Common myeloid progenitor, CD34-positive (primary cell): ENCODE data around the gene CYB561.
"Not testable (repeated sequence)": the region's sequence is repeated elsewhere in the genome, so short reads cannot be mapped to it uniquely, and the experiment has no call there.

ENCODE experiments used
- CTCF ChIA-PET: fragments of 350-600 bp; sonication (Branson Sonifier 250); formaldehyde crosslinking; loops from one replicate; lab custom pipeline; 2021; ENCODE audit warnings: antibody characterized with exemption; lab: Charles Lee
- POLR2A ChIA-PET: fragments of 350-600 bp; sonication (Branson Sonifier 250); formaldehyde crosslinking; loops from one replicate; lab custom pipeline; 2021; ENCODE audit warnings: antibody characterized with exemption; lab: Charles Lee
- DNase-seq, 3 donors: peaks; one replicate each; pipeline versions ENCODE4 v3.0.0 to v3.0.0-alpha.2; 2013
- H3K27ac ChIP-seq, 2 experiments: 1 replicate in 1 of 2; 2 replicates in 1 of 2; pipeline ENCODE4 v1.7.0; 2013; ENCODE audit warnings: inconsistent platforms in 2 of 2, low read length in 2 of 2, mild to moderate bottlenecking in 2 of 2, low read depth in 1 of 2, moderate library complexity in 1 of 2; ENCODE audit not compliant: severe bottlenecking in 2 of 2, insufficient read depth in 1 of 2, poor library complexity in 1 of 2
- H3K27me3 ChIP-seq, 5 experiments: replicated peaks in 2 of 5; 1 replicate in 3 of 5; 2 replicates in 2 of 5; pipeline versions ENCODE4 v1.6.1 to v1.7.0; 2013; ENCODE audit warnings: low read length in 4 of 5, mild to moderate bottlenecking in 2 of 5, moderate library complexity in 2 of 5, inconsistent platforms in 1 of 5; ENCODE audit not compliant: insufficient read depth in 5 of 5, control insufficient read depth in 4 of 5
- H3K36me3 ChIP-seq, 4 experiments: 1 replicate in 2 of 4; 2 replicates in 2 of 4; pipeline versions ENCODE4 v1.6.1 to v1.7.0; 2013; ENCODE audit warnings: low read length in 3 of 4, control low read depth in 1 of 4, mild to moderate bottlenecking in 1 of 4; ENCODE audit not compliant: control insufficient read depth in 4 of 4, insufficient read depth in 4 of 4
- H3K4me1 ChIP-seq, 4 experiments: 1 replicate in 3 of 4; 2 replicates in 1 of 4; pipeline versions ENCODE4 v1.6.1 to v1.7.1; 2013; ENCODE audit warnings: low read length in 3 of 4, mild to moderate bottlenecking in 3 of 4, control low read depth in 1 of 4, inconsistent platforms in 1 of 4, moderate library complexity in 1 of 4; ENCODE audit not compliant: control insufficient read depth in 4 of 4, insufficient read depth in 4 of 4; ENCODE audit errors: control extremely low read depth in 1 of 4
- H3K4me3 ChIP-seq, 7 experiments: 1 replicate in 4 of 7; 2 replicates in 3 of 7; pipeline versions ENCODE4 v1.5.1 to v1.7.0; 2013; ENCODE audit warnings: mild to moderate bottlenecking in 7 of 7, low read length in 6 of 7, moderate library complexity in 6 of 7, inconsistent platforms in 2 of 7, low read depth in 2 of 7, control low read depth in 1 of 7; ENCODE audit not compliant: insufficient read depth in 4 of 7, control insufficient read depth in 1 of 7; ENCODE audit errors: extremely low read depth in 1 of 7
- H3K9me3 ChIP-seq, 5 experiments: 1 replicate in 4 of 5; 2 replicates in 1 of 5; pipeline versions ENCODE4 v1.6.1 to v1.7.1; 2013; ENCODE audit warnings: low read length in 4 of 5, mild to moderate bottlenecking in 2 of 5, inconsistent platforms in 1 of 5, low read depth in 1 of 5, moderate library complexity in 1 of 5; ENCODE audit not compliant: control insufficient read depth in 4 of 5, insufficient read depth in 2 of 5; ENCODE audit errors: control extremely low read depth in 1 of 5
- WGBS: methylation state at CpG from one replicate; pipeline ENCODE4 v1.1.5; 2013; ENCODE audit not compliant: insufficient coverage; 5-methylcytosine and 5-hydroxymethylcytosine counted together

Gene CYB561

DNA sequence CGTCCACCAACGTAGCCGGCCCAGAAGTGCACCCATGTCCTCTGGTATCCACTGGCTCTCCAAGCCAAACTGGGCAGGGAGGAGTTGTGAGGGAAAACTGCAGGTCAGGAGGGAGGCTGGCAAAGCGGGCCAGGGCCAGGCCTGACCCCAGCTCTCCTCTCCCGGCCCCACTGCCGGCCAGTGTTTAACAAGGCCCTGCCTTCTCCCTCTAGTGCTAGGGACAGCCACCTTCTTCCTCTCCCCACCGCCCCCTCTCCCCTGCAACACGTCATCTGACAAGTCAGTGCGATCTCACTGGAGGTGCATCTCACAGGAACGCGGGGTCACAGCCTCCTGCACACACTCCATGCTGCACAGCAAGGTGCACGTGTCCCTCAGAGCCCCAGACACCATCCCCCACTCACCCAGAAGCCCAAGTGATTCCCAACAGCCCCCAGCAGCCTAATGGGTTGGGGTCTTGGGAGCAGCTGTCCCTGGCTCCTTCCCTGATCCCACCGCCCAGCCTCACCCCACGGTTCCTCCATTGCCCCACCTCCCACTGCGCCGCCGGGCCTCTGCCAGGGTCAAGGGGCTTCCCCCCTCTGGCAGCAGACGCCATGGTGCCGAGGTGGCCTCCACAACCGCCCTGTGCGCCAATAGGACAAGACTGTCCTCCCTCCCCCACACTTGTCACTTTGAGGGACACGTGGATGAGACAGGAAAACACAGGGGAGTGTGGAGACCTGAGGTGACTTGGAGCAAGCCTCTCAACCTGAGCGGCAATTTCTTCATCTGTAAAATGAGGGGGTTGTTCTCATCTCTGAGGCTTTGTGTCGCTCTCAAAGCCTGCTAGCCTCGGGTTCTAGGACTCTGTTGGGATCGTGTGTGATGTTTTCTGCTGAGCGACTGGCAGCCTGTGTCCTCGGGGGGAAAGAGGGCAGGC, 29.6 kb upstream of the CYB561 start:
- H3K27ac ChIP-seq, result no peak overlapping the region
- H3K4me1 ChIP-seq, result peaks cover 0 to 30% (median 28%) of the 10 kb centered on the region in 4 experiments
- ChIA-PET POLR2A (interaction anchor here (1.0 to 3.7 kb wide), 5 partner anchors 21 to 48 kb away, joined by 3 to 28 read pairs (median 8); partner anchors contain the start of gene CYB561), CTCF (interaction anchor here (8.8 to 13.8 kb wide), 2 partner anchors 23 to 41 kb away, joined by 53 to 562 read pairs; partner anchors contain the start of gene CYB561)
- no peak for DNase-seq
- no peaks in the 10 kb centered on the region for H3K9me3 ChIP-seq
- H3K36me3 ChIP-seq, result peaks cover 0 to 5% (median 0%) of the 10 kb centered on the region in 4 experiments
- peak overlapping the region in 3 of 7 experiments; percentile 58 to 76 (median 70) for H3K4me3 ChIP-seq
- WGBS, result 79% methylated on average over 25 of the region's 28 CpGs
- H3K27me3 ChIP-seq, result peaks cover 0 to 10% (median 0%) of the 10 kb centered on the region in 5 experiments

DNA sequence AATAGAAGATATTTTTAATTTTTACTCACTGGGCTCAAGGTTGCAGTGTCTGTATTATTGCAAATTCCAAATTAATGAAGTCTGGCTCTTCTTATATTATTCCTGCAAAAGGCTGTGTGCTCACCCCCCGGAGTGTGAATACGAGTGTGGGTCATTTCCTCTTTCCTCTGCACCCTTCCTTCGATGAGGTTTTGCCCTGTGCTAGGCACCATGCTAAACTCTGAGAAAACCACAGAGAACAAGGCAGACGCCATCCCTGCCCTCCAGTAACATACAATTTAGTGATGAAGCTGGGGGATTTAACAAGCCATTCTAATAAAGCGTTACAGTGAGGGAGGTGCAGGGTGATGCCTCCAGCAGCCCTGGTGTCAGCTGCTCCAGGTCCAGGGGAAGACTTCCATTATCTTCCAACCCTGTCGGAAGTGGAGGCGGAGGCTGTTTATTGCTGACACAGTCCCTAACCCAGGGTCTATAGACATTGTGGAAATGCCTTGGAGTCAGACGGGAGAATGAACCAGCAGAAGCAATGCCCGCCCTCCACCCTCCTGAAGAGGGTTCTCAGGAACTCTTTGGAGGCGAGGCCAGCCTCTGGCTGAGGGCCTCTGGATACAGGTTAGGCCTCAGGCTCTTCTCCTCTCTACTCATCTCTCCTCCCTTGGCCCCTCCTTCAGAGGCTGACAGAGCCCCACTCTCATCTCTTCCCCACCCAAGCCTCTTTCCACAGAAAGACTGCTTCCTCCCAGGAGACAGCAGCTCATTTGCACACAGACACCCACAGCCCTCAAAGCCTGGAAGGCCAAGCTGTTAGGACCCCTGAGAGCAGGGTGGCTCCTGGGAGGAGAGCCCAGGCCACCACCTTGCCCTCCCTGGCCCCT, 28.7 kb upstream of the CYB561 start:
- Histone ChIP-seq H3K4me1 (peaks cover 0 to 30% (median 27%) of the 10 kb centered on the region in 4 experiments), H3K4me3 (no peak overlapping the region), H3K27ac (no peak overlapping the region), H3K9me3 (no peaks in the 10 kb centered on the region), H3K27me3 (peaks cover 0 to 10% (median 0%) of the 10 kb centered on the region in 5 experiments), H3K36me3 (no peaks in the 10 kb centered on the region)
- no peak for DNase-seq
- ChIA-PET POLR2A (interaction anchor here (0.6 kb wide), 1 partner anchor 55 kb away, joined by 3 read pairs; no protein-coding TSS in a partner anchor), CTCF (interaction anchor here (8.8 to 13.8 kb wide), 2 partner anchors 22 to 40 kb away, joined by 53 to 562 read pairs; partner anchors contain the start of gene CYB561)
- WGBS, result 77% methylated on average over 8 of the region's 10 CpGs

DNA sequence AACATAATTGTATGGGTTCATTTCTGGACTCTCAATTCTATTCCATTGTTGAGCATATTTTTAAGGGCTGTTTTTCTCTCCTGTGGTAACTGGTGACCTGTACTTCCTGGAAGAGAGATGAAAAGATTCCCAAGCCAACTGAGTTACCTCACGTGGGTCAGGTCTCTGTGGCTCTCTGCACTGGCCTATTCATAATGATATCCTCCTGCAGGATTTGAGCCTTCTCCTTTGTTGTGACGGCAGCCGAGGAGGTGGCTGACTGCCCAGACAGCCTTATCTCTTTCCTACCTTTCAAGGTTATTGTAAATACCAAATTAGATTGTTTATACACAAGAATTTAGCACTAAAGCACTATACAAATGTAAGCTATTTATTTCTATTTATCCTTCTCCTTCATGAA, 28.1 kb upstream of the CYB561 start:
- Histone ChIP-seq H3K4me1 (peaks cover 0 to 30% (median 27%) of the 10 kb centered on the region in 4 experiments), H3K27me3 (peaks cover 0 to 10% (median 0%) of the 10 kb centered on the region in 5 experiments), H3K36me3 (no peaks in the 10 kb centered on the region), H3K9me3 (no peaks in the 10 kb centered on the region), H3K27ac (no peak overlapping the region), H3K4me3 (no peak overlapping the region)
- ChIA-PET POLR2A (no interaction called here), CTCF (interaction anchor here (8.8 to 13.8 kb wide), 2 partner anchors 22 to 39 kb away, joined by 53 to 562 read pairs; partner anchors contain the start of gene CYB561)
- WGBS, result 29% methylated on average over 1 of the region's 3 CpGs
- no peak for DNase-seq

DNA sequence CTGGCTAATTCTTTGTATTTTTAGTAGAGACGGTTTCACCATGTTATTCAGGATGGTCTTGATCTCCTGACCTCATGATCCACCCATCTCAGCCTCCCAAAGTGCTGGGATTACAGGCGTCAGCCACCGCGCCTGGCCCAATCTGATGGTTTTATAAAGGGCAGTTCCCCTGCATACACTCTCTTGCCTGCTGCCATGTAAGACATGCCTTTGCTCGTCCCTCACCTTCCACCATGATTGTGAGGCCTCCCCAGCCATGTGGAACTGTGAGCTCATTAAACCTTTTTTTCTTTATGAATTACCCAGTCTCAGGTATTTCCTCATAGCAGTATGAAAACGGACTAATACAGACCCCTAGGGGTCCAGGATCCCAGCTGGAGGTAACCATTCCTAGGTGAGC, 22.0 kb upstream of the CYB561 start:
- DNase-seq, POLR2A ChIA-PET, H3K27me3 ChIP-seq, H3K4me3 ChIP-seq, H3K36me3 ChIP-seq, H3K27ac ChIP-seq, H3K4me1 ChIP-seq, H3K9me3 ChIP-seq: not testable (repeated sequence)
- CTCF ChIA-PET, result interaction anchor here (0.8 to 2.8 kb wide), 8 partner anchors 10 to 143 kb away, joined by 3 to 16 read pairs (median 4); partner anchors contain the start of gene ACE
- 91% methylated on average over 6 of the region's 6 CpGs for WGBS

DNA sequence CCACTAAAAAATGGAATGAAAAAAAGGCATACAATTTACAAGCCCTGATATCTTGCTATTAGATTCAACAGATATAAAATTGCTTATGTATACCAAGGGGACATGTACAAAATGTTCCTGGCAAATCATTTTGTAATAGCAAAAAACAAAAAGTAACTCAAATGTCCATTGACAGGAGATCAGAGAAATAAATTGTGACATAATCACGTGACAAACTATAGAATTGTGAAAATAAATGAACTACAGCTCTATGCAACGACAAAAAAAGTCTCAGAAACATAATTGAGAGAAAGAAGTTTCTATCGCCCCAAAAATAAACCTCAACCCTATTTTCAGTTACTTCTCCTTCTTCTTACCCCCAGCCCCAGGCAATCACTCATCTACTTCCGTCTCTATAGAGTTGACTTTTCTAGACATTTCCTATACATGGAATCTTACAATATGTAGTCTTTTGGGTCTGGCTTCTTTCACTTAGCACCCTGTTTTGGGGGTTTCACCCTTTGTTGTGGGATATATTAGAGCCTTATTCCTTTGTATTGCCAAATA, 18.7 kb upstream of the CYB561 start:
- CTCF ChIA-PET, result no interaction called here
- POLR2A ChIA-PET, result no interaction called here
- peak in 2 of 3 donors; percentile 37 to 60 for DNase-seq
- H3K27me3 ChIP-seq, result no peaks in the 10 kb centered on the region
- no peak overlapping the region for H3K4me3 ChIP-seq
- no peaks in the 10 kb centered on the region for H3K9me3 ChIP-seq
- peaks cover 0 to 18% (median 0%) of the 10 kb centered on the region in 4 experiments for H3K4me1 ChIP-seq
- no peaks in the 10 kb centered on the region for H3K36me3 ChIP-seq
- 33% methylated on average over 1 of the region's 4 CpGs for WGBS
- no peak overlapping the region for H3K27ac ChIP-seq

DNA sequence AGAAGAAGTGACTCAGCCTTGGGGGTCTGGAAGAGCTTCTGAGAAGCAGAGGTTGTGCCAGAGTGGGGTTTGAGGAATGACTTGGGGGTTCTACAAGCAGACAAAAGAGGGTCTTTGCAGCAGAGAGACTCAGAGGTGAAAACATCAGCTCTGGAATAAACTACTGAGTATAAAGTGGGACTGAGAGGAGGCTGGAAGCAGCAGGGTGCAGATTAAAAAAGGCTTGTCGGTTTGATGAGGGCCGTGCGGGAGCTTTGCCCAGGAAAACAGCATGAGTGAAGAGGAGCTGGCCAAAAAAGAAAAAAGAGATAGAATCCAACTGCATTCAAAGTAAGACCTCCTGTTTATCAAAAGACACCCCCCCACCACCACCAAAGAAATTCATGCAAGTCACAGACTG, 17.7 kb upstream of the CYB561 start:
- POLR2A ChIA-PET, result interaction anchor here (0.9 kb wide), 1 partner anchor 29 kb away, joined by 4 read pairs; no protein-coding TSS in a partner anchor

More for the DNA sequence above, 17.7 kb upstream of the CYB561 start:
- peaks cover 0 to 22% (median 0%) of the 10 kb centered on the region in 4 experiments for H3K4me1 ChIP-seq
- no peaks in the 10 kb centered on the region for H3K27me3 ChIP-seq
- no peak for DNase-seq
- CTCF ChIA-PET, result interaction anchor here (0.8 to 1.5 kb wide), 2 partner anchors 13 to 15 kb away, joined by 5 to 6 read pairs; no protein-coding TSS in a partner anchor
- H3K9me3 ChIP-seq, result no peaks in the 10 kb centered on the region
- H3K4me3 ChIP-seq, result no peak overlapping the region
- H3K36me3 ChIP-seq, result no peaks in the 10 kb centered on the region
- H3K27ac ChIP-seq, result no peak overlapping the region
- 100% methylated on average over 3 of the region's 3 CpGs for whole genome bisulfite sequencing
